GM18526 (cell line): ENCODE measurements around the gene CTR9.

Experiments used
- POLR2A ChIP-seq: IDR thresholded peaks from 3 replicates; pipeline ENCODE4 v1.6.1; 2011; ENCODE audit not compliant: insufficient read length; ENCODE audit errors: extremely low read depth

CTR9 gene

GRCh38 chr11:10761085-10761698 is 10.1 kb downstream of the CTR9 start:
- TF ChIP-seq POLR2A = no peak

GRCh38 chr11:10762185-10762584 is 11.1 kb downstream of the CTR9 start:
- no peak for TF ChIP-seq POLR2A

GRCh38 chr11:10762913-10763421 is 11.9 kb downstream of the CTR9 start:
- no peak for TF ChIP-seq POLR2A

DNA sequence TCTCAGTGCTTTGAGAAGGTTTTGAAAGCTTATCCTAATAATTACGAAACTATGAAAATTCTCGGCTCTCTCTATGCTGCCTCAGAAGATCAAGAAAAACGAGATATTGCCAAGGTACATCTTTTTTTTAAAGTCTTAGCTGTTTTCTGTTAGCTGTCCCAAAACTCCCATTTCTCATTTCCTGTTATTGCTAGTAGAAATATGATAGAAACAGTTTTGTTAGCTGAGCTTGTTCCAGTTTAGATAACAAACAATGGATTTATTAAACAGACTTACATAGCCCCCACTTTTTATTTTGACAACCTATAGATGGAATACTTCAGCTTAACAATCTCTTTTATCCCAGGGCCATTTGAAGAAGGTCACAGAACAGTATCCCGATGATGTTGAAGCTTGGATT is 12.7 kb downstream of the CTR9 start:
- TF ChIP-seq POLR2A = no peak

- TF ChIP-seq POLR2A = no peak
Observed at GRCh38 chr11:10764412-10764811, 13.4 kb downstream of the CTR9 start.

DNA sequence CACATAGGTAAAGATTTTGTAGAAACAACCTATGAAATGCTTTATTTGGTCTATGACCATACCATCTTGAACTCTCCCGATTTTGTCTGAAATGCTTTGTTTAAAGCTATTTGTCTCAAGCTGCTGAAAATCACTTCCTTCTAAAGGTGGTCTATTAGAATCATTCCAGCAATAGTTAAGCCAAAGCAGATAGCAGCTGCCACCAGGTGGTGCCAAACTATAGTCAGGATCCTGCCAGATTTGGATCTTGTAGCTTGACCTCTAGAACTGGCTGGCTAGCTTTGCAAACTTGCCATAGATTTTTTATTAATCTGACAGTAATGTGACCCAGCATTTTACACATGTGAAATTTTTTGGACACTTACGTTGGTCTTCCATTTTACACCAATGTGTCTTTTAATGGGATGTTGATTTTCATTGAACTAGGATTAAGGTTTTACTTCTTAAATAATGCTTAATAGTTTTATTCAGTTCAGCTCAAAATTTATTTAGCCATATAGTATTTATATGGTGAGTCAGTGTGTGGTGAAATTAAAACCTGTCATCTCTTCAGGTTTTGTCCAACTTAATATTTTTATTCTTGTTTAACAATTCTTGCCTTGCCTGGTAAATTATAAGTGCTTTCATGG is 19.7 kb downstream of the CTR9 start:
- no peak for TF ChIP-seq POLR2A

- no peak for TF ChIP-seq POLR2A
Observed at GRCh38 chr11:10771457-10771856, 20.4 kb downstream of the CTR9 start.

DNA sequence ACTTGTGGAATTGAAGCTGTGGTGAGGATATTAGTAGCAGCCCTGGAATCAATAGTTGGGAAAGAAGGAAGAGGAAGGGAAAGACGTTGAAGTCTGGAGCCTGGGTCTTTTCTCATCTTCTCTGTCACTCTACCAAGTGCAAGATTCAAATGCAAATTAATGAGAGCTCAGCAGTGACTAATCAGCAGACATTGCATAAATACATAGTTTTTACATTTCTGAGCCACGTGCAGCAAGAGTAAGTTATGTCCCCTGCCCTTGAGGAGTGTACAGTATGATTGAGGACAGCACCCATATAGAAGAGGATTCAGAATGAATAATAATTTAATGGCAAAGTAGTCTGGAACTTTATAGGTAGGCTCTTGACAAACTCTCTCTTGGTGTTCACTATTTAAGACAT is 23.8 kb downstream of the CTR9 start:
- TF ChIP-seq POLR2A = no peak

- TF ChIP-seq POLR2A = no peak
Observed at GRCh38 chr11:10777393-10777793, 26.3 kb downstream of the CTR9 start.

DNA sequence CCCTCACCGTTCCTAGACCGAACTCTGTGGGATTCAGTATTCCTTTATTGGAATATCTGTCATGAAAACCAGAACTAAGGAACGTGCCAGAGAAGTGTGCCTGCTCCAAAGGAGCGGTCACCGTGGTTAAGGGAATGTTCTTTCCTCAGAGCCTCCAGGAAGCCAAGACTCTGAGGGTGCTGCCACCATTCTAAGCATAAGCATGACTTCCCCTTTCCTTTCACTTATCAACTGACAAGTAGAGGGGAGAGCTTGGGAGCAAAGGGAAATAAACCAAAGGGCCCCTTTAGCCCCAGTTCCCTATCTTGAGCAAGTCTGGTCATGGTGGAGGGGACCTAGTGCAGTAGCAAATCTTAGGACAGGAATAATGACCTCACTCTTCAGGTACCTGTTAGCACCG is 26.8 kb downstream of the CTR9 start:
- TF ChIP-seq POLR2A = no peak

DNA sequence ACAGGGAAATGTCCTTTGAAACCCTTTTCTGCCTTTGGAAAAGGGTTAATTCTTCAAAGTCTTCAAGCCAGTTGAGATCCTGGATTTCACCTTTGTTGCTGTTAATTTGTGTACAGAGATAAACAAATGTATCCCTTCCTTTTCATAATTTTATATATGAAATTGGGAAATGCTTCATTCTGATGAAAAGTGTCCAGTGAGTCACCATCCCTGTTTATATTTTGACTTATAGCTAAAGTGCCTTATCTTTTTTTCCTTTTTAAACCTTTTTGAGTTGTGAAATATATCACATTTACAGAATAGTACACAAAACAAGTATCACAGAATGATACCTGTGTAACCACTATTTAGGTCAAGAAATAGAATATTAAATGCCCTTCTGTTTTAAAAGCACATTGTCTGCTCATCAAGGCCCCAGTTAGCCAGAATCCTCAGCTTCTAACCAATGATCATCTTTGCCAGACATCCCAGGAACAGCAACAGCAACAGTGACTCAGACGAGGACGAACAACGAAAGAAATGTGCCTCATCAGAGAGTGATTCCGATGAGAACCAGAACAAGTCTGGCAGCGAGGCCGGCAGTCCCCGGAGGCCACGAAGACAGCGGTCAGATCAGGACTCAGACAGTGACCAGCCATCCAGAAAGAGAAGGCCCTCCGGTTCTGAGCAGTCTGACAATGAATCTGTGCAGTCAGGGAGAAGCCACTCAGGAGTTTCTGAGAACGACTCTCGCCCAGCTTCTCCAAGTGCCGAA is 27.3 kb downstream of the CTR9 start:
- no peak for TF ChIP-seq POLR2A

DNA sequence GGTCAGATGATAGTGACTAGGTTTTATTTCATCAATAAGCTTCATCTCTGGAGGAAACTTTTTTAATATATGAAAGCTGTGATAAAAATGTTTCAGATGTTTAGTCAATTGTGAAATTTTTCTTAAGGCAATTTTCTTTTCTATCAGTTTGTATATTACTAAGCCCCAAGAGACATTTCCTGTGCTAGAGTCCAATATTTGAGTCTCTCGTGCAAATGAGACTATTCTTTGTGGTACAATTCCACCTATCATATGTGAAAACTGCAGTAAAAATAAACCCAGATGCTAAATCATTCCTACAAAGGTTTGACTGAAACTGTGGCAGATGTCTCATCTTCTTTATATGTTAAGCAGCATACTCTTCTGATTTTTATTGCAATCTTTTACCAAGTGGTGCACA is 28.0 kb downstream of the CTR9 start:
- TF ChIP-seq POLR2A = no peak

- TF ChIP-seq POLR2A = no peak
Observed at GRCh38 chr11:10780040-10780439, 29.0 kb downstream of the CTR9 start.

DNA sequence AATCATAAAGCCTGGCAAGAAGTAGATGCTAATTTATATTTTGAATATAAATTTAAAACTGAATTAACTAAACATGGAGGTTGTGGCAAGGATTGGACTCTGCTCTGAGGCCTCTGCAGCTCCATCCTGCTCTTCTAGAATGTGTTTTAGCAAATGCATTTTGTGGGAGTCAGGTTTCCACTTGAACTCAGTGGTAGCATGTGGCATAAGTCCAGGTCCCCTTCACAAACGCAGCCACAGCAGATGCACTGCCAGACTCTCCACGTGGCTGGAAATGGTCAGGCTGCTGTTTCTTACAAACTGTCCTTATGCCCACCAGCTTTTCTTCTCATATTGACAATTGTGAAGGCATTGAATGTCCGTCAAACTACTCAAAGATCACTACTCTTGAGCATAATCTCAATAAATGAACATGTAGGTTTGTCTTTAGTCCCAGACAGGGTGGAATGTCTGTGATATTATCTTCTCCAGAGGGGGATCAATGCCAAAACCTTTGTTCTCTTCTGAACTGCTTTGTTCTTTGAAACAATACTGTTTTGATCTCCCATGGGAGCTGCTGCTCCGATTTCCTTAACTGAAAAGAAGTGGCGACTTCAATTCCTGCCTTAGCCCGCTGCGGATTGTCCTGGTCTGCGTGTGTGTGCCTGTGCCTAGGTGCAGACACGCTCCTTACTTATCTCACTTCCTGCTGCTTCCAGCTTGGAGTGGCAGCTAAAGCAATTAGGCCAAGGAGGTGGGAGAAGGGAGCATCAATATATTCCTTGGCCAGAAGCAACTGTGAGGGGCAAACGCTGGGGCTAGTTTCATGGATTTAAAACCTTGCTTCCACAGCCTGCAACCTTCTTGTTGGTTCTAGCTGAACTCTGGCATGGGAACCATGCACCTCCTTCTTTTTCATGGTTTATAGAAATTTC is 33.4 kb downstream of the CTR9 start:
- TF ChIP-seq POLR2A = no peak

GRCh38 chr11:10785146-10785474 is 34.1 kb downstream of the CTR9 start:
- no peak for TF ChIP-seq POLR2A
